Right ventricle myocardium inferior (tissue), 1 donor: Measurements from ENCODE around the gene SLC1A3. TPM values are rescaled to one million over a fixed set of nuclear protein-coding genes. Genes with fewer than 3 reads are reported as not detected.
"Not testable (repeated sequence)": the region's sequence is repeated elsewhere in the genome, so short reads cannot be mapped to it uniquely, and the experiment has no call there.

Experiments
- ATAC-seq: fragments of 200-7000 bp; cut with Tn5 transposase; one replicate; pipeline ENCODE4 v1.9.1; 2020; ENCODE audit warnings: mild to moderate bottlenecking, moderate library complexity
- DNase-seq: peaks from one replicate; pipeline ENCODE4 v3.0.0; 2021; ENCODE audit errors: missing footprints
- intact Hi-C: fragments of 100-400 bp; cut with DNase I; formaldehyde crosslinking; loops from one replicate; pipeline ENCODE4 v1.11.0; 2022
- total RNA-seq: library from RNA; stranded (reverse); fragmentation: NEBNext Ultra II Directional; extraction: Animal tissue kit (Norgen Biotek cat#: 25700); gene quantifications from one replicate; pipeline ENCODE4 v1.2.1, GENCODE V29; 2021
- donor health status: DM: no; HTN: yes; CAD: no; lungs with severe emphysema.

SLC1A3 gene
- total RNA-seq, 1 donor from 2014 or later, result 95.4 TPM

GRCh38 chr5:36621985-36622384, 15.6 kb downstream of the SLC1A3 start:
- ATAC-seq, result no peak
- DNase-seq, result no peak
- intact Hi-C loops, result no loop called here

- ATAC-seq (no peak), DNase-seq (no peak)
- intact Hi-C loops, result no loop called here
Observed at GRCh38 chr5:36623832-36624231, 17.4 kb downstream of the SLC1A3 start.

- ATAC-seq (peak; percentile 63), DNase-seq (no peak)
- intact Hi-C loops, result no loop called here
Observed at GRCh38 chr5:36624277-36624676, 17.9 kb downstream of the SLC1A3 start.

- no peak for DNase-seq
- ATAC-seq, result no peak
- intact Hi-C loops, result no loop called here
Observed at GRCh38 chr5:36628695-36629094, 22.3 kb downstream of the SLC1A3 start.

GRCh38 chr5:36629729-36630128, 23.3 kb downstream of the SLC1A3 start:
- DNase-seq, result no peak
- ATAC-seq, result peak; percentile 38
- intact Hi-C loops, result no loop called here

GRCh38 chr5:36630201-36631145, 24.1 kb downstream of the SLC1A3 start:
- DNase-seq, result no peak
- no peak for ATAC-seq
- intact Hi-C loops, result no loop called here

GRCh38 chr5:36631154-36631553, 24.7 kb downstream of the SLC1A3 start:
- DNase-seq (no peak), ATAC-seq (no peak)
- intact Hi-C loops, result no loop called here

GRCh38 chr5:36631620-36632362, 25.4 kb downstream of the SLC1A3 start:
- no peak for ATAC-seq
- intact Hi-C loops, result no loop called here

GRCh38 chr5:36632363-36632664, 25.9 kb downstream of the SLC1A3 start:
- DNase-seq (no peak), ATAC-seq (no peak)
- intact Hi-C loops, result no loop called here

More at GRCh38 chr5:36631620-36632362, 25.4 kb downstream of the SLC1A3 start:
- no peak for DNase-seq

GRCh38 chr5:36635721-36636390, 29.4 kb downstream of the SLC1A3 start:
- DNase-seq (no peak), ATAC-seq (no peak)
- intact Hi-C loops, result no loop called here

- no peak for ATAC-seq
- no peak for DNase-seq
- intact Hi-C loops, result no loop called here
Observed at GRCh38 chr5:36637101-36637500, 30.7 kb downstream of the SLC1A3 start.

- intact Hi-C loops, result no loop called here
- DNase-seq, result no peak
- no peak for ATAC-seq
Observed at GRCh38 chr5:36637516-36637915, 31.1 kb downstream of the SLC1A3 start.

GRCh38 chr5:36638056-36638455, 31.6 kb downstream of the SLC1A3 start:
- intact Hi-C loops, result no loop called here
- no peak for ATAC-seq
- no peak for DNase-seq

- no peak for DNase-seq
- ATAC-seq, result no peak
- intact Hi-C loops, result no loop called here
Observed at GRCh38 chr5:36640949-36641348, 34.5 kb downstream of the SLC1A3 start.

GRCh38 chr5:36641431-36641830, 35.0 kb downstream of the SLC1A3 start:
- intact Hi-C loops, result no loop called here
- DNase-seq, result no peak
- no peak for ATAC-seq

- DNase-seq (no peak), ATAC-seq (no peak)
- intact Hi-C loops, result no loop called here
Observed at GRCh38 chr5:36642089-36642488, 35.7 kb downstream of the SLC1A3 start.

GRCh38 chr5:36643162-36643561, 36.8 kb downstream of the SLC1A3 start:
- ATAC-seq, result no peak
- intact Hi-C loops, result no loop called here
- DNase-seq, result no peak

- DNase-seq, ATAC-seq, intact Hi-C loops: not testable (repeated sequence)
Observed at GRCh38 chr5:36643841-36644240, 37.4 kb downstream of the SLC1A3 start.

GRCh38 chr5:36644727-36645126, 38.3 kb downstream of the SLC1A3 start:
- intact Hi-C loops, result loop anchor here (5.0 kb wide), 1 partner anchor 32 kb away; no protein-coding TSS in a partner anchor
- DNase-seq (no peak), ATAC-seq (no peak)
